HG02610 (cell line): ENCODE data around the gene CGREF1.
A peak's percentile ranks its signal among the peaks of the same experiment; 100 is the strongest.
"Not testable (repeated sequence)": the region's sequence is repeated elsewhere in the genome, so short reads cannot be mapped to it uniquely, and the experiment has no call there.

Experiments
- ATAC-seq: cut with Tn5 transposase; IDR thresholded peaks from one replicate; pipeline ENCODE4 v1.9.1; 2021; ENCODE audit warnings: mild to moderate bottlenecking, moderate library complexity; ENCODE audit not compliant: unreplicated experiment

Gene CGREF1

DNA sequence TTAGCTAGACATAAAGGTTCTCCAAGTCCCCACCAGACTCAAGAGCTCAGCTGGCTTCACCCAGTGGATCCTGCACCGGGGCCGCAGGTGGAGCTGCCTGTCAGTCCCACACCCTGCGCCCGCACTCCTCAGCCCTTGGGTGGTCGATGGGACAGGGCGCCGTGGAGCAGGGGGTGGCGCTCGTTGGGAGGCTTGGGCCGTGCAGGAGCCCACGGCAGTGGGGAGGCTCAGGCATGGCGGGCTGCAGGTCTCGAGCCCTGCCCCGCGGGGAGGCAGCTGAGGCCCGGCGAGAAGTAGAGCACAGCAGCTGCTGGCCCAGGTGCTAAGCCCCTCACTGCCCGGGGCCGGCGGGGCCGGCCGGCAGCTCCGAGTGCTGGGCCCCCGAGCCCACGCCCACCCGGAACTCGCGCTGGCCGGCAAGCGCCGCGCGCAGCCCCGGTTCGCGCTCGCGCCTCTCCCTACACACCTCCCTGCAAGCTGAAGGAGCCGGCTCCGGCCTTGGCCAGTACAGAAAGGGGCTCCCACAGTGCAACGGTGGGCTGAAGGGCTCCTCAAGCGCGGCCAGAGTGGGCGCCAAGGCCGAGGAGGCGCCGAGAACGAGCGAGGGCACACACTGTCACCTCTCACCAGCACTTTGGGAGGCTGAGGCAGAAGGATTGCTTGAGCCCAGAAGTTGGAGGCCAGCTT, 7.4 kb downstream of the CGREF1 start:
- not testable (repeated sequence) for ATAC-seq

DNA sequence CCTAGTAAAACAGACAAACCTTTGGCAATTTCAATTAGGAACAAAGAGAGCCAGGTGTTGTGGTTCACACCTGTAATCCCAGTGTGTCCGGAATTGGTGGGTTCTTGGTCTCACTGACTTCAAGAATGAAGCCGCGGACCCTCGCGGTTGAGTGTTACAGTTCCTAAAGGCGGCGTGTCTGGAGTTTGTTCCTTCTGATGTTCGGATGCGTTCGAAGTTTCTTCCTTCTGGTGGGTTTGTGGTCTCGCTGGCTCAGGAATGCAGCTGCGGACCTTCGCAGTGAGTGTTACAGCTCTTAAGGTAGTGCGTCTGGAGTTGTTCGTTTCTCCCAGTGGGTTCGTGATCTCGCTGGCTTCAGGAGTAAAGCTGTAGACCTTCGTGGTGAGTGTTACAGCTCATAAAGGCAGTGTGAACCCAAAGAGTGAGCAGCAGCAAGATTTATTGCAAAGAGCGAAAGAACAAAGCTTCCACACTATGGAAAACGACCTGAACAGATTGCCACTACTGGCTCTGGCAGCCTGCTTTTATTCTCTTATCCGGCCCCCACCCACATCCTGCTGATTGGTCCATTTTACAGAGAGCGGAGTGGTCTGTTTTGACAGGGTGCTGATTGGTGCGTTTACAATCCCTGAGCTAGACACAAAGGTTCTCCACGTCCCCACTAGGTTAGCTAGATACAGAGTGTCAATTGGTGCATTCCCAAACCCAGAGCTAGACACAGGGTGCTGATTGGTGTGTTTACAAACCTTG, 8.2 kb downstream of the CGREF1 start:
- ATAC-seq, result not testable (repeated sequence)

DNA sequence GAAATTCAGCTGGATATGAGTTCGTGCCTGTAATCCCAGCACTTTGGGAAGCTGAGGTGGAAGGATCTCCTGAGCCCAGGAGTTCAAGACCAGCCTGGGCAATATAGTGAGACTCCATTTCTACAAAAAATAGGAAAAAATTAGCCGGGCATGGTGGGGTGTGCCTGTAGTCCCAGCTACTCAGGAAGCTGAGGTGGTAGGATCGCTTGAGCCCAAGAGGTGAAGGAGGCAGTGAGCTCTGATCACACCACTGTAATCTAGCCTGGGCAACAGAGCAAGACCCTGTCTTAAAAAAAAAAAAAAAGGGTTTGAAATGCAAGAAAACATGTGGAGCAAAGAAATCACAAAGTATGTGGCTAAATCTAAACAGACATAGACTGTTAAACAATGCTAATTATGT, 9.8 kb downstream of the CGREF1 start:
- ATAC-seq, result no peak

DNA sequence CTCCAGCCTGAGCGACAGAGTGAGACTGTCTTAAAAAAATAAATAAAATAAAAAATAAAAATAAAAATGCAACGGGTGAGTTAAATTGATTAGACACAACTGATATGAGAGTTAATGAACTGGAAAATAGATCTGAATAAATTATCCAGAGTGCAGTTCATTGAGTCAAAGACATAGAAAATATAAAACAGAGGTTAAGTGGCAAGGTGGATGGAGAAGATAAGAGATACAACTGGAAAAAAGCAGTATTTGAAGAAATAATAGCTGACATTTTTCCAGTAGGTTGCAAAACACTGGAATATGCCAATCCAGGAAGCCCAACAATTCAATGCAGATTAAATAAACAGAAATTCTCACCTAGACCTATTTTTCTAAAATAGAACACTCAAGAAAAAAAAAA, 10.7 kb downstream of the CGREF1 start:
- ATAC-seq, result no peak

DNA sequence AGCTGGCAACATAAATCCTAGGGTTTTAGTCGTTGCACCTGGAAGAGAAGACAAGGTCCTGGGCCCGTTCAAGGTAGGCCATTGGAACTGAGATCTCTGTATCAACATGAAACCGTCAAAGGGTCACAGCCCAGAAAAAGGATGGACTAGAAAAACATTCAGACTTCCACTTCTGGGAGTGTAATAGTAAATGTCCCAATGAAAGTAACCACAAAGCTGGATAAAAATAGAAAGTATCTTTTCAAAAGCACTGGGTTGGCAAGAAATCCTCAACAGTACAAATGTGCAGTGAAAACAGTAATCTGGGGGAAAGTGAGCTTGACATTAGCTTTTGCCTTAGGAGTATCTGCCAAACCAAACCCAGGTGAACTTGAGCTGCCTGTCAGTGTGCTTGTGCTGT, 12.9 kb downstream of the CGREF1 start:
- no peak for ATAC-seq

DNA sequence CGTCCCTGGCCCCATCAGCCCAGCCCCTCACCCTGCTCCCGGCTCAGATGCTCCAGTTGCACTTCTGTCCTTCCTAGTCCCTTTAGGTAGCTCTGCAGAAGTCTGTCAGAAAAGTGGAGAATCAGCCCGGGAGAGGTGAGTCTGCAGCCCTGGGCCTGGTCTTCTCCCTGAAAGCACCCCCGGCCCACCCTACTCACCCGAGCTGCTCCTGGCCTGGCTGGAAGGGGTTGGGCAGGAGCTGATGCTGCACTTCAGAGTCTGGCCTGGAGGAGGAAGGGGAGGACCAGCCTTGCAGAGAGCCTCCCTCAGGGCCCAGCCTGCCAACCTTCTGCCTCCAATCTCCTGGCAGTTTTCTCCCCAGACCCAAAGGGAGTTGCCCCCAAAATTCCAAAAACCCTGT, 16.6 kb downstream of the CGREF1 start:
- no peak for ATAC-seq

DNA sequence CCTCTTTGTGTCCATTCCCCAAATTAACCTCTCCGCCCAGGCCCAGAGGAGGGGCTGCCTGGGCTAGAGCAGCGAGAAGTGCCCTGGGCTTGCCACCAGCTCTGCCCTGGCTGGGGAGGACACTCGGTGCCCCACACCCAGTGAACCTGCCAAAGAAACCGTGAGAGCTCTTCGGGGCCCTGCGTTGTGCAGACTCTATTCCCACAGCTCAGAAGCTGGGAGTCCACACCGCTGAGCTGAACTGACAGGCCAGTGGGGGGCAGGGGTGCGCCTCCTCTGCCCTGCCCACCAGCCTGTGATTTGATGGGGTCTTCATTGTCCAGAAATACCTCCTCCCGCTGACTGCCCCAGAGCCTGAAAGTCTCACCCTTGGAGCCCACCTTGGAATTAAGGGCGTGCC, 18.9 kb downstream of the CGREF1 start:
- ATAC-seq, result no peak

DNA sequence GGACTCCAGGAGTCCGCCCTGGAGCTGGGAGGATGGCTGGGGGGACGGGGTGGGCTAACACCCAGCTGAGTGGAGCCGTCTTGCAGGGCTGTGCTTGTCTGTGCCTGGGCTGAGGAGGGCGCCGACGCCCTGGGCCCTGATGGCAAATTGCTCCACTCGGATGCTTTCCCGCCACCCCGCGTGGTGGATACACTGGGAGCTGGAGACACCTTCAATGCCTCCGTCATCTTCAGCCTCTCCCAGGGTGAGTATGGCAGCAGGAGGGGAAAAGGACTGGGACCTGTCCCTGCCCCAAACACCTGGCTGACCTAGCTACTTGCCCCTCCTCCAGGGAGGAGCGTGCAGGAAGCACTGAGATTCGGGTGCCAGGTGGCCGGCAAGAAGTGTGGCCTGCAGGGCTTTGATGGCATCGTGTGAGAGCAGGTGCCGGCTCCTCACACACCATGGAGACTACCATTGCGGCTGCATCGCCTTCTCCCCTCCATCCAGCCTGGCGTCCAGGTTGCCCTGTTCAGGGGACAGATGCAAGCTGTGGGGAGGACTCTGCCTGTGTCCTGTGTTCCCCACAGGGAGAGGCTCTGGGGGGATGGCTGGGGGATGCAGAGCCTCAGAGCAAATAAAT, 19.5 kb downstream of the CGREF1 start:
- ATAC-seq, result no peak

DNA sequence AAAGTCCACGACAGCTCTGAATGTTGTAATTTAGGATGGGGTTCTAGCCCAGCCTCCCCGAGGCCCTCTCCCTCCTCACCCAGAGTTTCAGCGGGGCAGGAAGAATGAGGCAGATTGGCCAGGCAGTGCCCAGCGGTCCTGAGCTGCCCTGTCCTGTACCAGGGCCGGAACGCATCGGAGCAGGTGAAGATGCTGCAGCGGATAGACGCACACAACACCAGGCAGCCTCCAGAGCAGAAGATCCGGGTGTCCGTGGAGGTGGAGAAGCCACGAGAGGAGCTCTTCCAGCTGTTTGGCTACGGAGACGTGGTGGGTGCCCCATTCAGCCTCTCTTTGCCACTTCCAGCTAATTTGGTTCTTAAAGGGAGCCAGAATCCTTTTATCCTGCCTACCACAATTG, 21.6 kb downstream of the CGREF1 start:
- ATAC-seq, result no peak

DNA sequence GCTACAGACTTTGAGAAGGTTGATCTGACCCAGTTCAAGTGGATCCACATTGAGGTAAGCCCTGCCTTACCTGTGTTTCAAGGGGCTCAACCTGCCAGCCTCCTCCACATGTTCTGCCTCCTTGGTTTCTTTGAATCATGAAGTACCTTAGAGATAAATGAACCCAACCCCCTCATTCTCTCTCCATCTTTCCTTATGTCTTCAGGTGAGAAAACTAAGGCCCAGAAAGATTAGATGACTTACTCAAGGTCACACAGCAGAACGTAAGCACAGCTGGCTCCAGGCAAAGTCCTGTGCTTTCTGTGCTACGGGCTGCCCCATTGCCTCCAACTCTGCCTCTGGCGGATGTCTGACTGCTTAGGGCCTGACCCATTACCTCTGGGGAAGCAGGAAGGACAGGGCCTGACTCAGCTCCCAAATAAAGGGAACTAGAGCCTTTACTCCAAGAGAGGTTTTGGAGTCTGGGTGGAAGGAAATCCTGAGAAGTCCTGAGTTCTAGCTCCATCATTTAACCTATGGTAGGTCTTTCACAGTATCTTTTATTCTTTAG, 22.1 kb downstream of the CGREF1 start:
- ATAC-seq, result no peak

DNA sequence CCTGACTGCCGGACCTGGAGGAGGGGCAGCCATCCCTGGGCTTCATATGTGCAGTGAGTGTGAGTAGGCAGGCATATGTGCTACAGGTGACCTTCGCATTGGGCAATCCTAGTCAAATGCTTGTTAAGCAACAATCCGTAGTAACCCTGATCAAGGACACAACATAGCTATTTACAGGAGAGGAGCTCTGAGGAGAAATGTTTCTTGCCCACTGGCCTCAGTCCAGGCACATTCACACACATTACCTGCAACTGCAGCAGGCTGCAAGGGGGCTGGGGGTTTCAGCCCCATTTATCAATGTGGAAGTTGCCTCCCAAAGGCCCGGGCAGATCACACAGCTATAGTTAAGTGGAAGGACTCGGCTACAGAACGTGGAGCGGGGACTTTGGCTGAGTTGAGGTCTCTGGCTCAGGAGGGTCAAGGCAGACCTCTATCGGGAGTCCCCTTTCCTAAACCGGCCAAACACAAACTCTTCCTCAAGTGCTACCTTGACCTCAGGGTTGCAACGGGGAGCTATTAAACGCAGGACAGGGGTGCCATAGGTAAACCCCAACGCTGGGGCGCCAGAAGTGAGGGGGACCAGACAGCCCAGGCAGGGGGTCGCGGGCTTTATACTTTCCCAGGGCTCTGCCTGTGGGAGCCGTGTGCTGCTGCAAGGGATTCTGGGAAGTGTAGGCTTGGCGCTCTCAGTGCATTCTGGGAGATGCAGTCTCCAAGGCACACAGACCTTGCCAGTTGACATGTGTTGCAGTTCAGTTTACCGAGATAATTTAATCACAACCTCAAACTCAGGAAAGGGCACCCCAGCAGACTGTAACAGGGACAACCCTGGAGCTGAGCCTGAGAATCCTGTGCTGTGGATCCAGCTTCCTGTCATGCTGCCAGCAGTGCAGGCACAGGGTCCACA, 22.9 kb downstream of the CGREF1 start:
- peak; percentile 59 for ATAC-seq

DNA sequence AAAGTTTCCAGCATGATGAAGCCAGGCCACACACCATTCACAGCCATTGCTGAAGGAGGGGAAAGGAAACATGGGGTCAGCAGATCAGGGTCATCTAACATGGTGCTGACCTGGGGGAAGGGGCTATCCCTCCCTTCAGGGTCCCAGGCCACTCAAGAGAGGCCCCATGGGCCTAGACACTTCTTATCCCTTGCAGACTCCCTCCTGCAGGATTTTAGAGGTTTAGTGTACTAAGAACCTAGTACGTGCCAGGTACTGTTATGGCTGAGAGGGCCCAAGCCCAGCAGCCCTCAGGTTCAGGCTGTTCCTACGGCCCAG, 23.5 kb downstream of the CGREF1 start:
- no peak for ATAC-seq

DNA sequence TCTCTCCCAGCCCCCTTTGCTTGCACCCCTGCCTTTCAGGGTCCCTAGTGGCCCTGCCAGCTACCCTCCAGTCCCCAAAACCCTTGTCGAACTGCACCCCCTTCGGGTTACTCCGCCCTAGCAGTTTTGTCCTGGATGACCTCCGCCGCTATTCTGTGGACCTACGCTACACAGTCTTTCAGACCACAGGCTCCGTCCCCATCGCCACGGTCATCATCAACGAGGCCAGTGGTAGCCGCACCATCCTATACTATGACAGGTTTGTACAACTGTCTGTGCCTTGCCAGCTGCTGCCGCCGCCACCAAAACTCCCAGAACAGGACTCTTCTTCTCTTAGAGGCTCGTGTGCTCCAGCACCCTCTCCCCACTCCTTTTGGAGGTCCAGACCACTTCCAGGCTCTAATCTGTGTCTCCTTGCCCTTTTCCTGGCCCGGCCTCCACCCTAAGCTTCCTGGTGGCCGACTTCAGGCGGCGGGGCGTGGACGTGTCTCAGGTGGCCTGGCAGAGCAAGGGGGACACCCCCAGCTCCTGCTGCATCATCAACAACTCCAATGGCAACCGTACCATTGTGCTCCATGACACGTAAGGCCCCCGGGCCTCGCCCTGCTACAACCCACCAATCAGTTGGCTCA, 24.5 kb downstream of the CGREF1 start:
- ATAC-seq, result no peak

DNA sequence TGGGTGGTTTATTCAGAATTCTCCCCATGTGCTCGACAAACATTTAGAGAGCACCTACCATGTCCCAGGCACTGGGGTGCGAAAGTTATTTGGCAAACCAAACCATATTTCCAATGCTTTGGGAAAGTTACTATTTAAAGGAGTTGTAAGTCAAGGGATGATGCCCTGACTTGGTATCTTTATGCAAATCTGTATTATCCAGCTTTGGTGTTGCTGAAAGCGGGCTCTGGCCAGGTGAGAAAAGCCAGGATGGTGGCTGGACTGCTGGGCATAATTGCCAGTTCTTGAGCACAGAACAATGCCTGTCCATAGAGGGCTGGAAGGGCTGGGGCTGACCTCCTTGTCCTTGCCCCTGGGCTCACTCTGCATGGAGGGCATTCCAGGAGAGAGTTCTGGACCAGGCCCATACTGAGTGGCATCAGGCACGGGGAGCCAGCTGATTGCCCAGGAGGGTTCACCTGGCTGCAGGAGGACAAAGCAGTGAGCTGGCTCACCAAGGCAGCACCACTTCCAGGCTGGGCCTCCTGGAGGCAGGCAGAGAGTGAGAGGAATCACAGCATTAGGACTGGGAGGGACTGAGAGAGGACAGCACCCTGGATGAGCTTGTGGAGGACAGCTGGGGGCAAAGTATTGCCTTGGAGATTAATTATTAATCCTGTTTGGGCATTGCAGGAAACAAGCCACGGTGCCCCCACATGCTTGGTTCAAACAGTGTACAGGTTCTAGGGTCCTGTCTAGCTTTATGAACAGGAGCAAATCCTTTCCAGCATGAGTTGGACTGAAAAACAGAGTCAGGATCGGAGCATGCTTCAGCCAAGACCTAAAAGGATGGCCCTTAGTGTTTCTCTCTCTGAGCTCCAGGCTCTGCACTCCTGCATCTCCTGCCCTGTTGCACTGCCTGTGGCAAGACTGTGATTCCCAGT, 25.2 kb downstream of the CGREF1 start:
- no peak for ATAC-seq

DNA sequence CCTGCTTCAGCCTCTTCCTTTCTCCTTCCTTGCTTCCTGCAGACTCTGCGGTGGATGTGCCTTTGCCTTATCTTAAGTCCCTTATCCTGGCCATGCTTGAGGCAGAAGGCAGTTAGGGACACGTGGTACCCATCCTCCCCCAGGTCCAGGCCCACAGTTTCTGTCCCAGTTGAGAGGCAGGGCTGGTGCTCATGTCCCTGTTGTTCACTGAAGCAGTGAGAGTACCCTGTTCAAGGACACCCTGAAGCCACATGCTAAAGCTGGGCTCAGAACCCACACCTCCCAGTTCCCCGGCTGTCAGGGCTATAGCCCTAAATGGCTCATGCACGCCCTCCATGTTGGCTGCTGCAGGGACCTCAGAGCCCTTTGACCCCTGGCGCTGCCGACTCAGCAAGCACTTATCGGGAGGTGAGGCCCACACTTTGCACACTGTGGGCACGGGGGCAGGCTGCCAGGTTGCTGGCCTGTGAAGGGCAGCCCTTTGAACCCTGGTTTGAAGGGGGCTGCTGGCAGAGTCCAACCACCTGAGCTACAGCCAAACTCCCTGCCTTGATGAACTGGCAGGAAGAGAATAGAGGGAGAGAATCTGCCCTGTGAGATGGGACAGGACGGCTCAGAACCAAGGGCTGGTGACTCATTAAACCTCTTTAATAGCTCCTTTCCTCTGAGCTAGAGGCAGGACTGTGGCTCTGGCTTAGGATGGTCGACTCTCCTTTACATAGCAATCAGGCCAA, 26.1 kb downstream of the CGREF1 start:
- no peak for ATAC-seq

DNA sequence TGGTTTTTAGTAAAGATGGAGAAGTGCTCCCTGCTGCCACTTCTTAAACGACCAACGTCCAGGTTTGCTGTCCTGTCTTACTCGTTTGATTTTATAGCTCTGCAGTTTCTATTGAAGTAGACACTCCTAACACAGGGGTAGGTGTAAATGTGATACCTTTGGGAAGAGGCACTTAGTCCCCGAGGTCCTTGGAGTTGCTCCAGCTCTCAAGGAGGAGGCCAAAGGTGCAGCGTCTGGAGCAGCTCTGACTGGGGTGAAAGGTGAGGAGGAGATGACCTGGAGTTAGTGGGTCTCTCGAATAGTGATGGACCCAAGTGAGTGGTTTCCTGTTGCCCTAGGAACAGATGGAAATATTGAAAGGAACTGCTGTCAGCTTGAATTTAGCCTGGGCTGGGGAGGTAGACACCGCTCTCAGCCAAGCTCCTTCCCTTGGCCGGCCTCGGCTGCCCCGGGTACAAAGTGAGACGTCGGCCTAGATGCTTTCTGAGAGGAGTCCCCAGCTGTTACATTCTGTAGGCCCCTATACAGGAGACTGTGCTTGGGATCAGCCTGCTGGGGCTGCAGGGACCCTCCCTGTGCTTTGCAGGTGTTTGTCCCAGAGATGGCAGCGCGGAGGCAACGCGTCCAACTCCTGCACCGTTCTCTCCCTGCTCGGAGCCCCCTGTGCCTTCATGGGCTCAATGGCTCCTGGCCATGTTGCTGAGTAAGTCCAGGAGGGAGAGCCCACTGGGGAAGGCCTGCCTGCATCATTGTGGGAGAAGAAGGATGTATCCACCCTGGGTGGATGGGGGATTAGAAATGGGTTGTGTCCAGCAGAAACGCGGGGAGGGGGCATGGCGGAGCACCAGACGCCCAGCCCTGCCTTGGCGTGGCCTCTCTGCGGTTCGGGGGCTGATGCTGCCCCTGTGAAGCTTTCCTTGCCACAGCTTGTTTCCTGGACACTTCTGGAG, 26.9 kb downstream of the CGREF1 start:
- ATAC-seq, result no peak

DNA sequence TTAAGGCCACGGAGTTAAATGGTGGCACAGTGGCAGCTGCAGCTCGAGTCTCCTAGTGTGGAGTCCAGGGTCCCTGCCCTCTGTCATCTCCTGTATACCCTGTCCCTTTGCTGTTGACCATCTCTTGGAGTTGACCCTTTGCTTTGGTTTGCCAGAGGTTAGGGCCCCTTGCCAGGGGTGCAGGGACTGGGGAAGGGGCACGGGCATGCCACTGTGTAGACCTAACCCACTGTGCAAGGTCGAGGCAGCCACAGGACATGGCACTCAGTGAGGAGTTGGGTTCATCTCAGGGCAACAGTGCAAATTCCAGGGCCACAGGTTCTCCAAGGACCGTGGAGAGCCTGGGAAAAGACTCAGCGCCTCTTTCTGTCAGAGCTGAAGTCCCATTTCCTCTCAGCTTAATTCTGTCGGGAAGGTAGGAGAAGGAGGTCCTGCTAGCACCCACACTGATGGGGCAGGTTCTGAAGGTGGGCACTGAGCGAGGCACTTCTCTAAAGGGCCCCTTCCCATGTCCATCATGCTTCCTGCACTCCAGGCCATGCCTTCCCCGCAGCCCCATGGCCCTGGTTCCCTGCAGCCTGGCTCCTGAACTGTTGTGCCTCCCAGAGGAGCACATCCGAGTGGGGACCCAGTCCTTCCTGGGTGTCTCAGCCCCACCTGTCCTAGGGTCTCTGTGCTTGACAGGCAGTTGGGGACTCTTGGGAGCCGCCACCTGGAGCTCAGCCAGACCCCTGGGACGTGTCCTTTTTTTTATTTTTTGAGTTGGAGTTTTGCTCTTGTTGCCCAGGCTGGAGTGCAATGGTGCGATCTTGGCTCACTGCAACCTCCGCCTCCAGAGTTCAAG, 29.6 kb downstream of the CGREF1 start:
- no peak for ATAC-seq
